H1 (cell line): ENCODE measurements around the gene ELAPOR2. TPM values are rescaled to one million over a fixed set of nuclear protein-coding genes. Genes with fewer than 3 reads are reported as not detected.

Source experiments
- CTCF ChIA-PET: fragments of 300-600 bp; sonication (Branson Sonifier 250); formaldehyde crosslinking; loops from one replicate; lab custom pipeline; 2021; ENCODE audit not compliant: partially characterized antibody; lab: Charles Lee
- POLR2A ChIA-PET: fragments of 300-600 bp; sonication (Branson Sonifier 250); formaldehyde crosslinking; loops from one replicate; lab custom pipeline; 2021; ENCODE audit warnings: inconsistent platforms; ENCODE audit not compliant: partially characterized antibody; lab: Charles Lee
- DNase-seq, 2 experiments: peaks; one replicate each; pipeline versions ENCODE4 v3.0.0 to v3.0.0-alpha.2; 2010 to 2022; ENCODE audit warnings: low spot score in 2 of 2, low read depth in 1 of 2, mixed read lengths in 1 of 2
- FAIRE-seq: peaks from 2 replicates; lab custom pipeline; 2011; peaks lifted over from hg19 to GRCh38; lab: Jason Lieb, UNC
- H2AFZ ChIP-seq: 2 replicates; pipeline ENCODE4 v1.8.1; 2012; ENCODE audit warnings: low read length, inconsistent platforms
- H2AK5ac ChIP-seq: 2 replicates; pipeline ENCODE4 v1.6.1; 2013; ENCODE audit warnings: low read depth, low read length
- H2BK120ac ChIP-seq: replicated peaks from 2 replicates; pipeline ENCODE3; 2013; ENCODE audit warnings: low read depth, low read length, inconsistent platforms
- H2BK12ac ChIP-seq: 2 replicates; pipeline ENCODE4 v1.6.1; 2013; ENCODE audit warnings: low read depth, low read length
- H2BK15ac ChIP-seq: 2 replicates; pipeline ENCODE4 v1.6.1; 2013; ENCODE audit warnings: low read length
- H2BK20ac ChIP-seq: 2 replicates; pipeline ENCODE4 v1.6.1; 2013; ENCODE audit warnings: low read length
- H2BK5ac ChIP-seq: 2 replicates; pipeline ENCODE4 v1.6.1; 2013; ENCODE audit warnings: low read depth, low read length
- H3K14ac ChIP-seq: 2 replicates; pipeline ENCODE4 v1.6.1; 2013; ENCODE audit warnings: inconsistent platforms; ENCODE audit not compliant: insufficient read length
- H3K18ac ChIP-seq: 2 replicates; pipeline ENCODE4 v1.6.1; 2013; ENCODE audit warnings: low read length; ENCODE audit errors: extremely low read depth
- H3K23ac ChIP-seq: 2 replicates; pipeline ENCODE4 v1.6.1; 2013; ENCODE audit warnings: inconsistent platforms; ENCODE audit not compliant: insufficient read length
- H3K23me2 ChIP-seq: 2 replicates; pipeline ENCODE4 v1.6.1; 2013; ENCODE audit warnings: low read depth, low read length
- H3K27ac ChIP-seq: 2 replicates; pipeline ENCODE4 v1.6.1; 2011; ENCODE audit warnings: low read depth, low read length, inconsistent platforms
- H3K27me3 ChIP-seq, 4 experiments: replicated peaks in 1 of 4; 1 replicate in 1 of 4; 2 replicates in 3 of 4; pipeline versions ENCODE4 v1.6.1 to v1.8.1; 2011 to 2013; ENCODE audit warnings: low read length in 3 of 4, mild to moderate bottlenecking in 3 of 4, inconsistent platforms in 2 of 4, mixed read lengths in 2 of 4, moderate library complexity in 1 of 4; ENCODE audit not compliant: control insufficient read depth in 3 of 4, insufficient read depth in 3 of 4; ENCODE audit errors: extremely low read depth in 1 of 4
- H3K36me3 ChIP-seq, 4 experiments: 2 replicates each; pipeline versions ENCODE4 v1.6.1 to v1.8.1; 2011 to 2013; ENCODE audit warnings: mild to moderate bottlenecking in 4 of 4, low read length in 3 of 4, moderate library complexity in 2 of 4, control low read depth in 1 of 4, inconsistent platforms in 1 of 4; ENCODE audit not compliant: insufficient read depth in 4 of 4, control insufficient read depth in 2 of 4
- H3K4ac ChIP-seq: replicated peaks from 2 replicates; pipeline ENCODE3; 2013; ENCODE audit warnings: low read length, low read depth, mixed read lengths, inconsistent platforms; ENCODE audit not compliant: insufficient read length
- H3K4me1 ChIP-seq, 4 experiments: replicated peaks in 1 of 4; 1 replicate in 1 of 4; 2 replicates in 3 of 4; pipeline versions ENCODE4 v1.6.1 to v1.8.1; 2011 to 2013; ENCODE audit warnings: low read length in 3 of 4, inconsistent platforms in 2 of 4, mixed read lengths in 1 of 4; ENCODE audit not compliant: insufficient read depth in 4 of 4, control insufficient read depth in 3 of 4
- H3K4me2 ChIP-seq, 2 experiments: 2 replicates each; pipeline versions ENCODE4 v1.6.1 to v1.8.1; 2011 to 2013; ENCODE audit warnings: low read depth in 2 of 2, low read length in 2 of 2, control low read depth in 1 of 2, inconsistent platforms in 1 of 2, mild to moderate bottlenecking in 1 of 2; ENCODE audit not compliant: insufficient read depth in 1 of 2
- H3K4me3 ChIP-seq, 4 experiments: fragments of 200-600, 300-600 bp in 1 of 4; sonication (generic), shearing (Covaris generic), sonication (Bioruptor Twin) in 1 of 4; 2 replicates each; pipeline versions ENCODE4 v1.5.1 to v1.8.1; 2011 to 2016; ENCODE audit warnings: low read length in 4 of 4, low read depth in 3 of 4, control low read depth in 2 of 4, inconsistent platforms in 2 of 4, mild to moderate bottlenecking in 2 of 4, mixed read lengths in 1 of 4, moderate library complexity in 1 of 4; ENCODE audit not compliant: insufficient read depth in 2 of 4; ENCODE audit errors: extremely low read depth in 1 of 4
- H3K56ac ChIP-seq: replicated peaks from 2 replicates; pipeline ENCODE3; 2013; ENCODE audit warnings: low read depth, mild to moderate bottlenecking, mixed read lengths, low read length, inconsistent platforms; ENCODE audit not compliant: insufficient read length
- H3K79me1 ChIP-seq: 2 replicates; pipeline ENCODE4 v1.6.1; 2013; ENCODE audit warnings: low read depth, low read length, control low read depth
- H3K79me2 ChIP-seq, 2 experiments: 2 replicates each; pipeline versions ENCODE4 v1.6.1 to v1.8.1; 2012 to 2013; ENCODE audit warnings: low read length in 2 of 2, mild to moderate bottlenecking in 2 of 2, inconsistent platforms in 1 of 2; ENCODE audit not compliant: insufficient read depth in 2 of 2, control insufficient read depth in 1 of 2
- H3K9ac ChIP-seq, 4 experiments: replicated peaks in 1 of 4; 1 replicate in 1 of 4; 2 replicates in 3 of 4; pipeline versions ENCODE4 v1.6.1 to v1.8.1; 2011 to 2013; ENCODE audit warnings: low read depth in 3 of 4, low read length in 3 of 4, control low read depth in 2 of 4, mild to moderate bottlenecking in 2 of 4, moderate library complexity in 2 of 4, inconsistent platforms in 1 of 4; ENCODE audit errors: extremely low read depth in 1 of 4
- H3K9me3 ChIP-seq, 2 experiments: 2 replicates each; pipeline versions ENCODE4 v1.6.1 to v1.8.1; 2012 to 2013; ENCODE audit warnings: mild to moderate bottlenecking in 2 of 2, moderate library complexity in 2 of 2, control low read depth in 1 of 2, inconsistent platforms in 1 of 2, low read depth in 1 of 2, low read length in 1 of 2, mixed read lengths in 1 of 2; ENCODE audit not compliant: insufficient read depth in 2 of 2
- H4K20me1 ChIP-seq, 2 experiments: replicated peaks in 1 of 2; 2 replicates each; pipeline versions ENCODE3 to v1.8.1; 2011 to 2013; ENCODE audit warnings: inconsistent platforms in 2 of 2, low read length in 2 of 2, mild to moderate bottlenecking in 1 of 2; ENCODE audit not compliant: insufficient read depth in 2 of 2, control insufficient read depth in 1 of 2
- H4K5ac ChIP-seq: 2 replicates; pipeline ENCODE4 v1.6.1; 2013; ENCODE audit warnings: low read length, low read depth, mixed read lengths, inconsistent platforms; ENCODE audit not compliant: insufficient read length
- H4K8ac ChIP-seq: 2 replicates; pipeline ENCODE4 v1.8.0; 2013; ENCODE audit warnings: mild to moderate bottlenecking, moderate library complexity, low read length, inconsistent platforms; ENCODE audit not compliant: insufficient read depth; ENCODE audit errors: extremely low read depth
- H4K91ac ChIP-seq: replicated peaks from 2 replicates; pipeline ENCODE3; 2013; ENCODE audit warnings: low read length, mixed read lengths, inconsistent platforms; ENCODE audit not compliant: insufficient read length
- ASH2L ChIP-seq: fragments of 200-600, 300-600 bp; sonication (generic); IDR thresholded peaks from one replicate; pipeline ENCODE4 v1.7.1; 2017; ENCODE audit warnings: low read length
- CBX8 ChIP-seq: fragments of 300-800, 300-1000 bp; sonication (generic); IDR thresholded peaks from 2 replicates; pipeline ENCODE4 v1.7.1; 2016; ENCODE audit warnings: low read depth, low read length, borderline replicate concordance
- HDAC6 ChIP-seq: IDR thresholded peaks from one replicate; pipeline ENCODE4 v1.7.1; 2012; ENCODE audit warnings: low read depth, mild to moderate bottlenecking, inconsistent platforms, low read length, moderate library complexity
- JUN ChIP-seq: IDR thresholded peaks from 2 replicates; pipeline ENCODE4 v1.6.1; 2011; ENCODE audit warnings: low read depth, mild to moderate bottlenecking, improper control_type of control experiment, low read length
- KDM4A ChIP-seq: IDR thresholded peaks from one replicate; pipeline ENCODE4 v1.7.1; 2012; ENCODE audit warnings: low read depth, mild to moderate bottlenecking, moderate library complexity, low read length, inconsistent platforms; ENCODE audit not compliant: severe bottlenecking
- SP4 ChIP-seq: IDR thresholded peaks from 2 replicates; pipeline ENCODE4 v1.6.1; 2012; ENCODE audit warnings: low read length, inconsistent platforms
- YY1 ChIP-seq: IDR thresholded peaks from 2 replicates; pipeline ENCODE4 v1.6.1; 2011; ENCODE audit warnings: low read depth, mild to moderate bottlenecking, low read length
- WGBS, 2 experiments: shearing (Covaris generic) in 1 of 2; methylation state at CpG; one replicate each; pipeline versions ENCODE4 v1.1.6 to v1.1.7; 2013 to 2015; ENCODE audit warnings: low lambda C conversion rate in 2 of 2, mixed read lengths in 2 of 2, inconsistent platforms in 1 of 2, low coverage in 1 of 2, missing lambda C conversion rate in 1 of 2; ENCODE audit not compliant: insufficient replicate concordance in 2 of 2, insufficient coverage in 1 of 2, insufficient read length in 1 of 2; ENCODE audit errors: extremely low coverage in 1 of 2, missing lambda C conversion rate in 1 of 2; 5-methylcytosine and 5-hydroxymethylcytosine counted together
- polyA plus RNA-seq, 7 experiments: library from polyadenylated mRNA; depleted of rRNA in 3 of 7; stranded (reverse) in 5 of 7; unstranded in 2 of 7; fragments of >200 nt in 5 of 7; fragments of 200-250 nt in 2 of 7; gene quantifications; 1 replicate in 5 of 7; 2 replicates in 1 of 7; 4 replicates in 1 of 7; pipeline versions ENCODE4 v1.2.1 to v1.2.3, GENCODE V29; 2011 to 2013; ENCODE audit warnings: missing spikeins in 2 of 7, mixed read lengths in 2 of 7
- total RNA-seq: library from RNA; stranded (reverse); fragmentation: NEBNext Ultra II Directional; extraction: Animal tissue kit (Norgen Biotek cat#: 25700); gene quantifications from 2 replicates; pipeline ENCODE4 v1.2.1, GENCODE V29; 2021
- TF ChIP-seq, protein P1 (sequence below): IDR thresholded peaks from 2 replicates; pipeline ENCODE4 v1.6.1; 2012; ENCODE audit warnings: inconsistent platforms

Gene ELAPOR2
- total and polyA plus RNA-seq, 2 of the 8 experiments (the other 6 are each of a cell fraction or from before 2014, with no cell fraction given) = 12.9 to 32.9 TPM

DNA sequence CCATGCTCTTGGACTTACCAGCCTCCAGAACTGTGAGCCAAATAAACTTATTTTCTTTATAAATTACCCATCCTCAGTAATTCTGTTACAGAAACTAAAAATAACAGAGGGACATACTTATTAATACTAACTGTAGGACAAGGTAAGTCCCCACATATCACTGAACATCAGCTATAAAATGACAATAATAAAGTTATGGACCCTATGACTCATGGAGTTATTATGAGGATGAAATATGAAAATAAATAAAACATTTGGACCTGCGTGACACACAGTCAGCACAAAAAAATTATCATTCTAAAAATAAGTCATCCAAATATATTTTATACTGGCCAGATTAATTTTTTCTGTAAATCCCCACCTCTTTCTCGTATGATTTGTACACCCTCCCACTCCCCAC, 34.9 kb upstream of the ELAPOR2 start:
- H4K20me1 ChIP-seq = no peaks in the 10 kb centered on the region
- no peaks in the 10 kb centered on the region for H3K79me1 ChIP-seq
- H3K36me3 ChIP-seq = no peaks in the 10 kb centered on the region
- no peaks in the 10 kb centered on the region for H3K79me2 ChIP-seq
- H2AK5ac ChIP-seq = no peak overlapping the region
- DNase-seq (no peak), FAIRE-seq (no peak)
- no peak overlapping the region for H3K4me3 ChIP-seq
- no peak overlapping the region for H3K56ac ChIP-seq
- no peak overlapping the region for H3K23ac ChIP-seq
- no peak overlapping the region for H2BK20ac ChIP-seq
- H3K9me3 ChIP-seq = no peaks in the 10 kb centered on the region
- H3K27me3 ChIP-seq = no peaks in the 10 kb centered on the region
- ChIA-PET POLR2A (no interaction called here), CTCF (no interaction called here)
- no peak overlapping the region for H3K14ac ChIP-seq
- H3K4ac ChIP-seq = no peak overlapping the region
- H2BK120ac ChIP-seq = no peak overlapping the region
- no peak for TF ChIP-seq CBX8
- TF ChIP-seq, protein P1, sequence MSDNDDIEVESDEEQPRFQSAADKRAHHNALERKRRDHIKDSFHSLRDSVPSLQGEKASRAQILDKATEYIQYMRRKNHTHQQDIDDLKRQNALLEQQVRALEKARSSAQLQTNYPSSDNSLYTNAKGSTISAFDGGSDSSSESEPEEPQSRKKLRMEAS = no peak
- no peak for TF ChIP-seq SP4
- no peak for TF ChIP-seq YY1
- TF ChIP-seq JUN = no peak
- TF ChIP-seq HDAC6 = no peak
- TF ChIP-seq KDM4A = no peak
- no peak for TF ChIP-seq ASH2L
- peaks cover 0 to 4% (median 1%) of the 10 kb centered on the region in 4 experiments; a peak in 2 of 7 replicates for H3K4me1 ChIP-seq
- no peak overlapping the region for H3K27ac ChIP-seq
- no peak overlapping the region for H4K8ac ChIP-seq
- H3K9ac ChIP-seq = no peak overlapping the region
- H3K18ac ChIP-seq = no peak overlapping the region
- 88% methylated on average over 2 of the region's 2 CpGs; no CpG with 5 or more reads in 1 of the 2 experiments for WGBS, 2 experiments
- no peak overlapping the region for H4K91ac ChIP-seq
- no peak overlapping the region for H2AFZ ChIP-seq
- no peak overlapping the region for H2BK5ac ChIP-seq
- H2BK12ac ChIP-seq = no peak overlapping the region
- H4K5ac ChIP-seq = no peak overlapping the region
- no peak overlapping the region for H3K4me2 ChIP-seq
- no peak overlapping the region for H2BK15ac ChIP-seq
- no peaks in the 10 kb centered on the region for H3K23me2 ChIP-seq
